Natural killer cell (primary cell): ENCODE data around the gene TCF7L1. TPM values are rescaled to one million over a fixed set of nuclear protein-coding genes. Genes with fewer than 3 reads are reported as not detected.

Experiments
- ATAC-seq, 3 donors: fragments of 150-1000 bp in 2 of 3; fragments of 200-7000 bp in 1 of 3; cut with Tn5 transposase; 1 replicate in 1 of 3; 2 replicates in 2 of 3; pipeline ENCODE4 v1.10.0; 2021; ENCODE audit warnings: mild to moderate bottlenecking in 2 of 3, moderate library complexity in 2 of 3
- DNase-seq, 2 donors: peaks; one replicate each; pipeline versions ENCODE4 v3.0.0 to v3.0.0-alpha.2; 2013 to 2021; ENCODE audit warnings: mixed read lengths in 1 of 2
- H3K27ac ChIP-seq: one replicate; pipeline ENCODE4 v1.5.1; 2013; ENCODE audit warnings: mild to moderate bottlenecking, low read length
- H3K27me3 ChIP-seq: one replicate; pipeline ENCODE4 v1.6.1; 2013; ENCODE audit warnings: low read length; ENCODE audit not compliant: control insufficient read depth, insufficient read depth
- H3K36me3 ChIP-seq: one replicate; pipeline ENCODE4 v1.6.1; 2013; ENCODE audit warnings: low read length; ENCODE audit not compliant: control insufficient read depth, insufficient read depth
- H3K4me1 ChIP-seq: one replicate; pipeline ENCODE4 v1.6.1; 2013; ENCODE audit warnings: low read length; ENCODE audit not compliant: control insufficient read depth, insufficient read depth
- H3K4me3 ChIP-seq: one replicate; pipeline ENCODE4 v1.5.1; 2013; ENCODE audit warnings: low read length
- H3K9me3 ChIP-seq: one replicate; pipeline ENCODE4 v1.6.1; 2013; ENCODE audit warnings: low read length; ENCODE audit not compliant: control insufficient read depth, insufficient read depth
- H3K27ac Mint-ChIP-seq, 2 donors: one replicate each; pipeline ENCODE4 v1.8.0; 2022; ENCODE audit warnings: mild to moderate bottlenecking in 2 of 2, mixed read lengths in 2 of 2, moderate library complexity in 1 of 2
- H3K27me3 Mint-ChIP-seq, 2 donors: one replicate each; pipeline ENCODE4 v1.8.0; 2022; ENCODE audit warnings: low read depth in 2 of 2, mixed read lengths in 2 of 2
- H3K36me3 Mint-ChIP-seq: one replicate; pipeline ENCODE4 v1.8.0; 2022; ENCODE audit warnings: mixed read lengths
- H3K4me1 Mint-ChIP-seq, 2 donors: one replicate each; pipeline ENCODE4 v1.8.0; 2022; ENCODE audit warnings: mixed read lengths in 2 of 2
- H3K4me3 Mint-ChIP-seq: one replicate; pipeline ENCODE4 v1.8.0; 2022; ENCODE audit warnings: mild to moderate bottlenecking, moderate library complexity, mixed read lengths
- H3K9me3 Mint-ChIP-seq, 2 donors: one replicate each; pipeline ENCODE4 v1.8.0; 2022; ENCODE audit warnings: mixed read lengths in 2 of 2
- CTCF ChIP-seq: fragments of 200-600 bp; IDR thresholded peaks from one replicate; pipeline ENCODE4 v1.8.0; 2022; ENCODE audit warnings: antibody characterized with exemption
- WGBS: methylation state at CpG from one replicate; pipeline ENCODE4 v1.1.7; 2013; ENCODE audit warnings: missing lambda C conversion rate; ENCODE audit not compliant: insufficient coverage; 5-methylcytosine and 5-hydroxymethylcytosine counted together
- intact Hi-C: fragments of 100-400 bp; cut with micrococcal nuclease; formaldehyde crosslinking; loops from one replicate; pipeline ENCODE4 v1.14.2; 2022
- total RNA-seq, 4 donors: library from RNA; stranded (reverse); fragments of 120-200 nt in 1 of 4; gene quantifications; one replicate each; pipeline versions ENCODE4 v1.2.3 to v1.2.4, GENCODE V29; 2013 to 2022

Gene TCF7L1
- total RNA-seq, 3 donors from 2014 or later (not counting 1 experiment from before 2014, with no cell fraction given): not detected

- no peaks in the 10 kb centered on the region for H3K36me3 Mint-ChIP-seq
- H3K27me3 ChIP-seq: no peaks in the 10 kb centered on the region
These were observed 139.2 kb downstream of the TCF7L1 start for GRCh38 chr2:85272357-85272756.

GRCh38 chr2:85273738-85274731, 140.8 kb downstream of the TCF7L1 start:
- H3K4me3 ChIP-seq: no peak overlapping the region
- Mint-ChIP-seq H3K4me3 (no peak overlapping the region), H3K27ac (no peak overlapping the region), H3K36me3 (no peaks in the 10 kb centered on the region), H3K27me3 (peaks cover 10 to 12% of the 10 kb centered on the region in 2 donors), H3K4me1 (no peaks in the 10 kb centered on the region), H3K9me3 (no peaks in the 10 kb centered on the region)
- WGBS: 77% methylated on average over 21 of the region's 21 CpGs
- no peaks in the 10 kb centered on the region for H3K36me3 ChIP-seq
- no peaks in the 10 kb centered on the region for H3K4me1 ChIP-seq
- no peak for TF ChIP-seq CTCF
- no peaks in the 10 kb centered on the region for H3K27me3 ChIP-seq
- no peaks in the 10 kb centered on the region for H3K9me3 ChIP-seq
- no peak overlapping the region for H3K27ac ChIP-seq
- DNase-seq (no peak), ATAC-seq (no peak)
- intact Hi-C loops: no loop called here

More at GRCh38 chr2:85272357-85272756, 139.2 kb downstream of the TCF7L1 start:
- ATAC-seq (no peak), DNase-seq (no peak)
- H3K27ac Mint-ChIP-seq: no peak overlapping the region
- intact Hi-C loops: no loop called here
- no peaks in the 10 kb centered on the region for H3K4me1 ChIP-seq
- WGBS: 83% methylated on average over 6 of the region's 6 CpGs
- no peaks in the 10 kb centered on the region for H3K9me3 Mint-ChIP-seq
- TF ChIP-seq CTCF: no peak
- no peak overlapping the region for H3K4me3 Mint-ChIP-seq
- H3K4me3 ChIP-seq: no peak overlapping the region
- no peak overlapping the region for H3K27ac ChIP-seq
- no peaks in the 10 kb centered on the region for H3K36me3 ChIP-seq
- no peaks in the 10 kb centered on the region for H3K4me1 Mint-ChIP-seq
- H3K27me3 Mint-ChIP-seq: peaks cover 10 to 12% of the 10 kb centered on the region in 2 donors
- no peaks in the 10 kb centered on the region for H3K9me3 ChIP-seq

- H3K27me3 ChIP-seq: no peaks in the 10 kb centered on the region
- no peaks in the 10 kb centered on the region for H3K36me3 ChIP-seq
- no peak overlapping the region for H3K27ac ChIP-seq
- H3K4me3 ChIP-seq: no peak overlapping the region
- Mint-ChIP-seq H3K36me3 (no peaks in the 10 kb centered on the region), H3K27me3 (peaks cover 0 to 9% of the 10 kb centered on the region in 2 donors), H3K27ac (no peak overlapping the region), H3K9me3 (no peaks in the 10 kb centered on the region), H3K4me1 (no peaks in the 10 kb centered on the region), H3K4me3 (no peak overlapping the region)
- ATAC-seq: no peak
- H3K9me3 ChIP-seq: no peaks in the 10 kb centered on the region
- intact Hi-C loops: no loop called here
- TF ChIP-seq CTCF: no peak
- H3K4me1 ChIP-seq: no peaks in the 10 kb centered on the region
- DNase-seq: no peak
- 94% methylated on average over 9 of the region's 9 CpGs for WGBS
These were observed 142.9 kb downstream of the TCF7L1 start for GRCh38 chr2:85275984-85276540.
